ENCODE results near the gene HK1. TPM values are rescaled to one million over a fixed set of nuclear protein-coding genes. Genes with fewer than 3 reads are reported as not detected.

The HK1 gene
- polyA plus RNA-seq, 1 donor, result 19.3 TPM

DNA sequence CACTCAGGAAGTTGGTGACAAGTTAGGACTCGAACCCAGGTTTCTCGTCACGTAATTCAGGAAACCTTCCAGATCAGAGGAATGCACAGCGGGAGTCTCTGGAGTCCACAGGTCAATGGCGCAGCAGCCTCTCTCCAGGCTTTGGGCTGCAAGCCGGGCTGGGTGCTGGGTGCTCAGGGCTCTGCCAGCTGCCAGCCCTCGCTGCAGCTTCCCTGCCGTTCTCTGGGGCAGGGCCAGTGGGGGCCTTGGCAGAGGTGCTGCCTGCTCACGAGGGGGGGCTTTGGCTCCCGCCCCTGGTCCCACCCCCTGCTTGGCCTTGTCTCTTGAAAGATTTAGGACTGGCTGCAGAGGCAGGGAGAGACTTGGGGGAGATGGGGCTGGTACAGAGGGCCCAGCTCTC lies 138.4 kb downstream of the HK1 start, which contains the start of gene TACR2:
Gene TACR2 (minus strand): TSS at position 224 of the 400 bp plus-strand sequence. CDS start 595 bp downstream, outside the sequence.
- no CpG with 5 or more reads among the region's 10 CpGs for WGBS (ENCODE audit: insufficient coverage, low lambda C conversion rate)
- peaks cover 26% of the 10 kb centered on the region for H3K4me1 ChIP-seq (ENCODE audit: control insufficient read depth, insufficient read depth, low read length)
- H3K27me3 ChIP-seq (ENCODE audit: control insufficient read depth, insufficient read depth, low read length), result no peaks in the 10 kb centered on the region
- DNase-seq, result no peak
- H3K9me3 ChIP-seq (ENCODE audit: control insufficient read depth, low read depth, low read length), result no peaks in the 10 kb centered on the region
- H3K36me3 ChIP-seq (ENCODE audit: control insufficient read depth, insufficient read depth, low read length), result no peaks in the 10 kb centered on the region
- H3K27ac ChIP-seq (ENCODE audit: low read length), result peak within 1 kb of the TSS; percentile 57
- H3K4me3 ChIP-seq (ENCODE audit: low read length), result peak within 1 kb of the TSS; percentile 16

DNA sequence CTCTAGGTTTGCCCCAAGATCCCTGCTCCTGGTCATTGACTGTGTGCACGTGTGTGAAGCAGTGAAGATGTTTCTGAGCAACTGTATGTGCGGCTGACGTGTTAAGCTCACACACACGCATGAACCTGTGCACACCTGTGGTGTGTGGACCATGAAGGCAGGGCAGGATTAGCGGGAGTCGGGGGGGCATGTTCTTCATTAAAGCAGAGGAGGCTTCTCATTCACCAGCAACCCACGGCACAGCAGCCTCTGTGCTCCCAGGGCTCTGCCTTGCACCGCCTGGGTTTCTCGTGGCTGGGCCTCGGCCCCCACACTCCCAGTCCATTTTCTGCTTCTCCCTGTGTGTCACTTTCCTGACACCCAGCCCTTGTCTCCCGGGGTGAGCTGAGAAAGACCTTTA lies 139.2 kb downstream of the HK1 start:
- Histone ChIP-seq H3K4me1 (ENCODE audit: control insufficient read depth, insufficient read depth, low read length) (peaks cover 26% of the 10 kb centered on the region), H3K4me3 (ENCODE audit: low read length) (no peak overlapping the region), H3K9me3 (ENCODE audit: control insufficient read depth, low read depth, low read length) (no peaks in the 10 kb centered on the region), H3K27me3 (ENCODE audit: control insufficient read depth, insufficient read depth, low read length) (no peaks in the 10 kb centered on the region), H3K27ac (ENCODE audit: low read length) (peak overlapping the region; percentile 57), H3K36me3 (ENCODE audit: control insufficient read depth, insufficient read depth, low read length) (no peaks in the 10 kb centered on the region)
- no CpG with 5 or more reads among the region's 11 CpGs for WGBS (ENCODE audit: insufficient coverage, low lambda C conversion rate)
- no peak for DNase-seq

DNA sequence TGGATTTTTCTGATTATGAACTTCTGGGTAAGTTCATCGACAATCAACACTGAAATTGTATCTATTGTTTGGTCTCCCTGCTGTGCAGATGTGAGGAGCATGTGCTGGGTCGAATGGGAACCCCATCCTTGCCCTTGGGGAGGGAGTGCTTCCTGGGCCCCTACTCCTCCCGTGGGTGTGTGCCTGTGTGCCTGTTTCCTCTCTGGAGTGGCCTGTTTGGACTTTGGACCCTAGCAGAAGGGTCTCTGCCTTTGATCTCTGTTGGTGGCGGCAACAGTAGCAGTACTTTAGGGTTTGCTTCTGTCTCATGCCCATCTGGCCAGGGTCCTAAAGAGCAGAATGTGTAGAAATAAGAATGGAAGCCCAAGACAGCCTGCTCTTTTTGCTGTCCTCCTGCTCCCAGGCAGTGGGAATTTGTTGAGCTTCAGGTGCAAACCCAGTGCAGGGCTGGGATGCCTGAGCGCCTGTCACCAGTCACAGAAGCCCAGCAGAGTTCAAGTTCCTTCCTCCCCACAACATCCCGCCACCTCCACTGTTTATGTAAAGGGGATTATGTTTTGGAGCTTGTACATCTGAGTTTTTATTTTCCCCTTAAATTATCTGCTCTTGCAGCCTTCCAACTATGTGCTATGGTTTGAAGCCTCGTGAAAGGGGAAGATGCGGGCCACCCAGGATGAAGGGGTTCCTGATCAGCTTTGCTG lies 139.9 kb downstream of the HK1 start:
- no CpG with 5 or more reads among the region's 8 CpGs for WGBS (ENCODE audit: insufficient coverage, low lambda C conversion rate)
- Histone ChIP-seq H3K9me3 (ENCODE audit: control insufficient read depth, low read depth, low read length) (no peaks in the 10 kb centered on the region), H3K27ac (ENCODE audit: low read length) (peak overlapping the region; percentile 57), H3K36me3 (ENCODE audit: control insufficient read depth, insufficient read depth, low read length) (no peaks in the 10 kb centered on the region), H3K4me3 (ENCODE audit: low read length) (no peak overlapping the region), H3K27me3 (ENCODE audit: control insufficient read depth, insufficient read depth, low read length) (no peaks in the 10 kb centered on the region), H3K4me1 (ENCODE audit: control insufficient read depth, insufficient read depth, low read length) (peaks cover 26% of the 10 kb centered on the region)
- peak; percentile 61 to 83 for DNase-seq

DNA sequence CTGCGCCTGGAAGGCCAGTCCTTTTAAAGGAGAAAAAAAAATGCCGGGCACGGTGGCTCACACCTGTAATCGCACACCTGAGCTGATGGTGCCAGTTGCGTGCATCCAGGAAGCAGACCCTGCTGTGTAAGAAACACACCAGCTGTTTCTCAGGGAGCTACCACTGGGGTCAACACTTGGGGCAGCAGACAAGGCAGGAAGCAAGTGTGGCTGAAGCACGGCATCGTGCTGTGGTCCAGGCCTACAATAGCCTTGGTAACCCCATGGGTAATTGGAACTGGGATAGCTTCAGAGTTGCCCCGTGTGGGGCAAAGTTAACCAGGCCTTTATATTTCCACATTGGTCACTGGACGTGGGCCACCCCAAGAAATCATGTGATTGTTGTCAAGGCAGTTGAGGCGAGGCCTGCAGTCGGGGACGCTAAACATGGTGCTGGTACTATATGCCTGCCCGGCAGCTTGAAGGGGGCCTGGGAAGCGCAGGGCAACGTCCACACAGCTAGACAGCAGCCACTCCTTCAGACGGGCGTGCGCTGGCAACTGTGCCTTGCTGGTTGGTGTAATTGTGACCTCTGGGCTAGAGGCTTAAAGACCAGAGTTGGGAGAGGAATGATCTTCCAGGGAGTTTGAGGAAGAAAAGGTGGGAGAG lies 140.9 kb downstream of the HK1 start:
- DNase-seq, result peak; percentile 60 to 81
- Histone ChIP-seq H3K36me3 (ENCODE audit: control insufficient read depth, insufficient read depth, low read length) (no peaks in the 10 kb centered on the region), H3K9me3 (ENCODE audit: control insufficient read depth, low read depth, low read length) (no peaks in the 10 kb centered on the region), H3K4me1 (ENCODE audit: control insufficient read depth, insufficient read depth, low read length) (peaks cover 32% of the 10 kb centered on the region), H3K4me3 (ENCODE audit: low read length) (no peak overlapping the region), H3K27me3 (ENCODE audit: control insufficient read depth, insufficient read depth, low read length) (no peaks in the 10 kb centered on the region), H3K27ac (ENCODE audit: low read length) (peak overlapping the region; percentile 28)
- WGBS (ENCODE audit: insufficient coverage, low lambda C conversion rate), result no CpG with 5 or more reads among the region's 18 CpGs

DNA sequence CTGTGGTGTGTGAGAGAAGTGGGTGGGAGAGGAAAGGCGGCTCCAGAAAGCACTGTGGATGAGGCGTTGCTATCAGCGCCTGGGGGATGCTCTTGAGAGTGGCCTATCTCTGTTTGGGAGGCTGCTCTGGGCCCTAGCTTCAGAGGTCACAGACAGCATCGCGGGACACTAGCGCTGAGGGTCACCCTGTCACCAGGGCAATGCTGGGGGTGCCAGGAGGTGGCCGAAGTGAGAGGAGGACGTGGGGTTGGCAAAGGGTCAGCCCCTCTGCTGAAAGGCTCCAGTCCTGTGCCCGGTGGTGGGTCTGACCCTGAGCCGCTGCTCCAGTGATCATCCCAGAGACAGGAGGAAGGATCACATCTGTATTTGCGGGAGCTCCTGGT lies 141.4 kb downstream of the HK1 start:
- Histone ChIP-seq H3K9me3 (ENCODE audit: control insufficient read depth, low read depth, low read length) (no peaks in the 10 kb centered on the region), H3K27me3 (ENCODE audit: control insufficient read depth, insufficient read depth, low read length) (no peaks in the 10 kb centered on the region), H3K4me3 (ENCODE audit: low read length) (no peak overlapping the region), H3K36me3 (ENCODE audit: control insufficient read depth, insufficient read depth, low read length) (no peaks in the 10 kb centered on the region), H3K27ac (ENCODE audit: low read length) (peak overlapping the region; percentile 28), H3K4me1 (ENCODE audit: control insufficient read depth, insufficient read depth, low read length) (peaks cover 35% of the 10 kb centered on the region)
- no peak for DNase-seq
- no CpG with 5 or more reads among the region's 11 CpGs for WGBS (ENCODE audit: insufficient coverage, low lambda C conversion rate)

DNA sequence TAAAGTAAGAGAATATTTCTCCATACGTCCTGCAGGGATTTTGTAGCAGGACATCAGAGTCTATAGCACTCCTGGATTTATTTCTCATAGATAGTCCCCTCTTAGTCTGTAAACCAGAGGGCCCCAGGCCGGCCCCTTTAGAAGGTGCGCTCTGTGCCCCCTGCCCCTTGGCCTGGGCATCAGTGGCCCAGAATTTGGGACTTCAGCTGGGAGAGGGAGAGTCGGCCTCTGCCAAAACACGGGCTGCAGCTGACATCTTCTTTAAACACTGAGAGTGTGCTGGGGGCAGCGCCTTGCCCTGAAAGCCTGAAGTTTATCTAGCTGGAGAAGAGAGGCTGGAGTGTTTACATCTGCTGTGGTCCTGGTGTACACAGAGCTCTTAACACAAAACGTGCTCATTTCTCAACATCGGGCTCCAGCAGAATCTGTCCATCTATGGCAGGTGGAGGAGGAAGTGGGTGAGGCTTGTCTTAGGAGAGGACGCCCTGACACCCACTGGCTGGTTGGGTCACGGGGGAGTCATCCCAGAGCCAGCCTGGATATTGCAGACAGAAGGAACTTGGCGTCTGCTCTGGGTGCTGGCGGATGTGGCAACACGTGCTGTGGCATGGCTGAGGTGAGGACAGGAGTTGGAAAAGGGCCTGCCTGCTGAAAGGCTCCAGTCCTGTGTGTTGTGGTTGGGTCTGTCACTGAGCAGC lies 143.5 kb downstream of the HK1 start:
- no CpG with 5 or more reads among the region's 13 CpGs for WGBS (ENCODE audit: insufficient coverage, low lambda C conversion rate)
- no peak overlapping the region for H3K4me3 ChIP-seq (ENCODE audit: low read length)
- no peaks in the 10 kb centered on the region for H3K9me3 ChIP-seq (ENCODE audit: control insufficient read depth, low read depth, low read length)
- no peaks in the 10 kb centered on the region for H3K36me3 ChIP-seq (ENCODE audit: control insufficient read depth, insufficient read depth, low read length)
- H3K27ac ChIP-seq (ENCODE audit: low read length), result no peak overlapping the region
- DNase-seq, result peak in 1 of 2 donors; percentile 47
- no peaks in the 10 kb centered on the region for H3K27me3 ChIP-seq (ENCODE audit: control insufficient read depth, insufficient read depth, low read length)
- peaks cover 51% of the 10 kb centered on the region for H3K4me1 ChIP-seq (ENCODE audit: control insufficient read depth, insufficient read depth, low read length)

DNA sequence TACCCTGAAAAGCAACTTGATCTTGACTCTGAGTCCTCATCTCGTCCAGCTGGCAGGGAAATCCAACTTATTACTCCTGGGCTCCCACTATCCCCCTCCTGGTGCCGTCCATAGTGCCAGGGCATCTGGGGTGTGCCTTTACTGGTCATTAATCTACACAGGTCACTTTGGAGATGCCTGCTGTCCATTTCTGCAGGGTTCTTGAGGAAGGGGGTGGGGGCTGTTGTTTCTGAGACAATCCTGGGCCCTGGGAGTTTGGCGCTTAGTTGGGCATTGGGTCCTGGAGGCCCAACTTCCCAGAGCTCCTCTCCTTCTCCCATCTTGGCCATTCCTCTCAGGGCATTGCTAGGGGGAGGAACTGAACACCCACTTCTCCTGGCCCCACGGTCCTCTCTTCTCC lies 144.4 kb downstream of the HK1 start:
- no peaks in the 10 kb centered on the region for H3K27me3 ChIP-seq (ENCODE audit: control insufficient read depth, insufficient read depth, low read length)
- H3K27ac ChIP-seq (ENCODE audit: low read length), result no peak overlapping the region
- no peak overlapping the region for H3K4me3 ChIP-seq (ENCODE audit: low read length)
- H3K36me3 ChIP-seq (ENCODE audit: control insufficient read depth, insufficient read depth, low read length), result no peaks in the 10 kb centered on the region
- no peaks in the 10 kb centered on the region for H3K9me3 ChIP-seq (ENCODE audit: control insufficient read depth, low read depth, low read length)
- DNase-seq, result no peak
- WGBS (ENCODE audit: insufficient coverage, low lambda C conversion rate), result no CpG with 5 or more reads among the region's 4 CpGs
- H3K4me1 ChIP-seq (ENCODE audit: control insufficient read depth, insufficient read depth, low read length), result peaks cover 48% of the 10 kb centered on the region

DNA sequence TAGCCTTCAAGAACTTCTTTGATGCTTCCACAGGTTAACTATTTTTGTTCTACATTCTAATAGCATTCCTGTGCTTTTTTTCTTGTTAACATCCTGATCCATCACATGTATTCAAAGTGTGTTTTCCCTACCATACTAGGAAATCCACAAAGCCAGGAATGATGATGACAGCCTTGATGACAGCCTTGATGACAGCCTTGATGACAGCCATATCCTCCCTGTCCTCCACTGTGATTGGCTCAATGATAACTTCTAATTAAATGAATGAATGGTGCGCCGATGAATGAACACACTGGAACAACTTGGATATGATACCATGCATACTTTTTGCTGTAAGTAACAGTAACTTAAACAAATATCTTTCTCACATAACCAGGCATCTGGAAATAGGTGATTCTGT lies 146.7 kb downstream of the HK1 start:
- no CpG with 5 or more reads among the region's 2 CpGs for WGBS (ENCODE audit: insufficient coverage, low lambda C conversion rate)
- peaks cover 26% of the 10 kb centered on the region for H3K4me1 ChIP-seq (ENCODE audit: control insufficient read depth, insufficient read depth, low read length)
- DNase-seq, result no peak
- no peaks in the 10 kb centered on the region for H3K9me3 ChIP-seq (ENCODE audit: control insufficient read depth, low read depth, low read length)
- no peaks in the 10 kb centered on the region for H3K36me3 ChIP-seq (ENCODE audit: control insufficient read depth, insufficient read depth, low read length)
- H3K27me3 ChIP-seq (ENCODE audit: control insufficient read depth, insufficient read depth, low read length), result no peaks in the 10 kb centered on the region
- no peak overlapping the region for H3K4me3 ChIP-seq (ENCODE audit: low read length)
- peak overlapping the region; percentile 87 for H3K27ac ChIP-seq (ENCODE audit: low read length)

DNA sequence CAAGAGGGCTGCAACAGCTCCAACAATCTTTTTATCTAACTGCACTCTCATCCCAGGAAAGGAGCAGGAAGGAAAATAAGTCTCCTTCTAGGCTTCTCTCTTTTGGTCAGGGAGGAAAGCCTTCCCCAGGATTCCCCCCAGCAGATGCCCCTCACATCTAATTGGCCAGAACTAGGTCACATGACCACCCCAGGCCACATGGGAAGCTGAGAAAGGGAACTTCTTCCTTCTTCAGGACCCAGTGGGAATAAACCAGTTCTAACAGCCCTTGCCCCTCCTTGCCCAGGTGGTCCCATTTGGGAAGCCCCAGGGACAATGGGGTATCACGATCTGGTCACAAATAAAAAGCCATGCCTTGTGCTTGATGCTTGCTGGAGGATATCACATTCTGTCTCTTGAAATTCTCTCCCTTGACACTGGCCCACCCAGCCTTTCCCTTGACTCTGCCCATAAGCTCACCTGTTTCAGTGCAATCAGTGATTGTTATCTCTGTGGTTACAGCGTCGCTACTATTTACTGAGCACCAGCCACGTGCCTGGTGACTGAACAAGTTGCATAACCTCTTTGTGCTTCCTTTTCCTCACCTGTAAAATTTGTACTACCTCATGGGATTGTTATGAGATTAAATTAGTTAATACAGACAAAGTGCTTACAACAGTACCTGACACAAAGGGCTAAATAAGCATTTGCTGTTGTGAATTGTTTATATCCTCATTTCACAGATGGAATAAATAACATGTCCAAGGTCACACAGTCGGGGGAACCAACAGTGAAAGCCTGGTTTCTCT lies 147.4 kb downstream of the HK1 start:
- peak; percentile 90 to 94 for DNase-seq
- H3K27me3 ChIP-seq (ENCODE audit: control insufficient read depth, insufficient read depth, low read length), result no peaks in the 10 kb centered on the region
- H3K4me3 ChIP-seq (ENCODE audit: low read length), result no peak overlapping the region
- no peaks in the 10 kb centered on the region for H3K36me3 ChIP-seq (ENCODE audit: control insufficient read depth, insufficient read depth, low read length)
- H3K27ac ChIP-seq (ENCODE audit: low read length), result peak overlapping the region; percentile 87
- H3K4me1 ChIP-seq (ENCODE audit: control insufficient read depth, insufficient read depth, low read length), result peaks cover 26% of the 10 kb centered on the region
- no peaks in the 10 kb centered on the region for H3K9me3 ChIP-seq (ENCODE audit: control insufficient read depth, low read depth, low read length)
- no CpG with 5 or more reads among the region's 5 CpGs for WGBS (ENCODE audit: insufficient coverage, low lambda C conversion rate)

DNA sequence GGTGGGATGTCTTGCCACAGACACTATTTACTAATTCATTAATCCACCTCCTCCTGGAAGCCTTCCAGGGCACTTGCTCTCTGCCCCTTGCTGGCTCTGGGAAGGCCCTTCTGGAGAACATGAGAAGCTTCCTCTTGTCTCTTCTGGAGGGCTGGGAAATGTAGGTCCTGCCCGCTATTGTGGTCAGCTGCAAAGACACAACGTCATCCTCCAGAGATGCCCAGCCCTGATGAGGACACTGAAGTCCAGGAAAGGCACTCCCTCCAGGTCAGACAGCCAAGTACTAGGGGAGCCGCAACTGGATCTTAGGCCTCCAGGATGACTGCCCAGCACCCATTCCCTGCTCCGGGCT lies 148.1 kb downstream of the HK1 start:
- no peaks in the 10 kb centered on the region for H3K27me3 ChIP-seq (ENCODE audit: control insufficient read depth, insufficient read depth, low read length)
- H3K9me3 ChIP-seq (ENCODE audit: control insufficient read depth, low read depth, low read length), result no peaks in the 10 kb centered on the region
- DNase-seq, result no peak
- H3K4me1 ChIP-seq (ENCODE audit: control insufficient read depth, insufficient read depth, low read length), result peaks cover 26% of the 10 kb centered on the region
- no peak overlapping the region for H3K4me3 ChIP-seq (ENCODE audit: low read length)
- no peaks in the 10 kb centered on the region for H3K36me3 ChIP-seq (ENCODE audit: control insufficient read depth, insufficient read depth, low read length)
- H3K27ac ChIP-seq (ENCODE audit: low read length), result peak overlapping the region; percentile 87
- WGBS (ENCODE audit: insufficient coverage, low lambda C conversion rate), result no CpG with 5 or more reads among the region's 4 CpGs
